Astrocyte (in vitro differentiated cells and primary cell): Measurements from ENCODE around the gene MAP7D1. TPM values are rescaled to one million over a fixed set of nuclear protein-coding genes. Genes with fewer than 3 reads are reported as not detected.

ENCODE experiments used
- DNase-seq: peaks from one replicate; pipeline ENCODE4 v3.0.0-alpha.2; 2010; ENCODE audit warnings: low read depth
- FAIRE-seq: peaks from 2 replicates; lab custom pipeline; 2011; peaks lifted over from hg19 to GRCh38; lab: Jason Lieb, UNC
- H2AFZ ChIP-seq: 2 replicates; pipeline ENCODE4 v1.6.0; 2012; ENCODE audit warnings: low read depth, low read length, inconsistent platforms
- H3K27ac ChIP-seq: 2 replicates; pipeline ENCODE4 v1.5.1; 2011; ENCODE audit warnings: low read depth, low read length, inconsistent platforms
- H3K27me3 ChIP-seq: 2 replicates; pipeline ENCODE4 v1.6.0; 2011; ENCODE audit warnings: low read length, inconsistent platforms; ENCODE audit not compliant: insufficient read depth
- H3K36me3 ChIP-seq: 2 replicates; pipeline ENCODE4 v1.5.1; 2011; ENCODE audit warnings: low read length, inconsistent platforms; ENCODE audit not compliant: insufficient read depth
- H3K4me1 ChIP-seq: 2 replicates; pipeline ENCODE4 v1.5.1; 2011; ENCODE audit warnings: low read length, inconsistent platforms; ENCODE audit not compliant: insufficient read depth
- H3K4me2 ChIP-seq: 2 replicates; pipeline ENCODE4 v1.6.0; 2012; ENCODE audit warnings: low read length, inconsistent platforms
- H3K4me3 ChIP-seq: 2 replicates; pipeline ENCODE4 v1.5.1; 2011; ENCODE audit warnings: low read depth, mild to moderate bottlenecking, low read length, inconsistent platforms; ENCODE audit not compliant: insufficient read depth
- H3K79me2 ChIP-seq: 2 replicates; pipeline ENCODE4 v1.6.0; 2012; ENCODE audit warnings: mild to moderate bottlenecking, low read length, inconsistent platforms; ENCODE audit not compliant: insufficient read depth
- H3K9ac ChIP-seq: 2 replicates; pipeline ENCODE4 v1.6.0; 2012; ENCODE audit warnings: mild to moderate bottlenecking, low read length, inconsistent platforms
- H3K9me3 ChIP-seq: 2 replicates; pipeline ENCODE4 v1.5.1; 2012; ENCODE audit warnings: low read depth, mild to moderate bottlenecking, low read length, inconsistent platforms; ENCODE audit not compliant: insufficient read depth
- H4K20me1 ChIP-seq: 2 replicates; pipeline ENCODE4 v1.6.0; 2012; ENCODE audit warnings: low read length, inconsistent platforms; ENCODE audit not compliant: insufficient read depth
- H3K27ac Mint-ChIP-seq: one replicate; pipeline ENCODE4 v1.8.0; 2021; ENCODE audit warnings: mild to moderate bottlenecking, mixed read lengths; ENCODE audit not compliant: unreplicated experiment
- H3K27me3 Mint-ChIP-seq: one replicate; pipeline ENCODE4 v1.8.0; 2021; ENCODE audit warnings: low read depth, mixed read lengths; ENCODE audit not compliant: unreplicated experiment
- H3K36me3 Mint-ChIP-seq: one replicate; pipeline ENCODE4 v1.8.0; 2021; ENCODE audit warnings: low read depth, mixed read lengths; ENCODE audit not compliant: unreplicated experiment
- H3K4me1 Mint-ChIP-seq: one replicate; pipeline ENCODE4 v1.8.0; 2021; ENCODE audit warnings: low read depth, mixed read lengths; ENCODE audit not compliant: unreplicated experiment
- H3K4me3 Mint-ChIP-seq: one replicate; pipeline ENCODE4 v1.8.0; 2021; ENCODE audit warnings: mild to moderate bottlenecking, moderate library complexity, mixed read lengths; ENCODE audit not compliant: unreplicated experiment
- H3K9me3 Mint-ChIP-seq: one replicate; pipeline ENCODE4 v1.8.0; 2021; ENCODE audit warnings: mild to moderate bottlenecking, mixed read lengths; ENCODE audit not compliant: unreplicated experiment
- EZH2 ChIP-seq: IDR thresholded peaks from 2 replicates; pipeline ENCODE4 v1.6.1; 2012; ENCODE audit warnings: mild to moderate bottlenecking, low read length, inconsistent platforms; ENCODE audit not compliant: insufficient read depth
- total RNA-seq: library from RNA; stranded (reverse); gene quantifications from 2 replicates; pipeline ENCODE4 v1.2.1, GENCODE V29; 2021
- TF ChIP-seq, protein P1 (sequence below): IDR thresholded peaks from 2 replicates; pipeline ENCODE4 v1.5.1; 2011; ENCODE audit warnings: low read depth, mild to moderate bottlenecking, inconsistent platforms, low read length, moderate library complexity; ENCODE audit not compliant: insufficient read depth

The MAP7D1 gene
- total RNA-seq, 1 donor from 2014 or later, result 271 TPM

DNA sequence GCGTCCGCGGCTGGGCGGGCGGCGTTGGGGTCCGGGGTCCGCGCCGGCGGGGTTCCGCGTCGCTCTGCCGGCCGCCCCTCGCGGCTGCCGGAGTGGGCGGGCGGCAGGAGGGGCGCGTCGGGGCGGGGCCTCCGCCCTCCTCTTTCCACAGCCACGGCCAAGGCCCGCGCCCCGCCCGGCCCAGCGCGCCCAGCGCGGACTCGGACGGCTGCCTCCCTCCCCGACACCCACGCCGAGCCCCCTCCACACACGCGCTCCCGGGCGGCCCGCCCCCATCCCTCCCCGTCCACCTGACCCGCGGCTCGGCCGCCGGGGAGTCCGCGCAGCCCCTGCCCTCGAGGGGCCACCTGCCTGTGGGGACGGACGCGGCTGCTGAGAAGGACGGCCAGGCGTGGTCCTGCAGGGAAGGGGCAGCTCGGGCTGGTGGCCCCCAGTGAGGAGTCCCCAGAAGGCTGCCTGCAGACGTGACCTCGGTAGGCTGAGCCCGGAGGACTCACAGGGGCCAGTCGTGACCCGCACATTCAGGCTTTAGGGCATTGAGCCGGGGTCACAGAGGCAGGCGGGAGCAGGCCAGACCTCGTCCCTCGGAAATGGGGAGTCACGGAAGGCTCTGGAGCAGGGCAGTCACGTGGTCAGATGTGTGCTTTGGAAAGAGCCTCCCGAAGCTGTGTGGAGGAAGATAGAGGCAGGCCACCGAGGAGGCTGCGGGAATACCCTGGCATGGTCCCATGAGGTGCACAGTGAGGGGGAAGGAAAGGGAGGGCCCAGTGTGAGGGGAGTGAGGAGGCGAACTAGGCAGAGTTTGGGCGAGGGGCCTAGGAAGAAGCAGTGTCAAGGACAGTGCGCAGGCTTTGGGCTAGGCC lies 30.6 kb upstream of the MAP7D1 start, which contains the start of gene COL8A2:
Gene COL8A2, minus strand, starts transcription at position 94 of the 863 bp plus-strand sequence. CDS start 24,980 bp downstream, outside the sequence.
- Histone ChIP-seq H3K4me3 (no peak within 1 kb of the TSS), H3K4me2 (peak within 1 kb of the TSS; percentile 71), H3K79me2 (no peaks in the 10 kb centered on the region), H3K4me1 (peaks cover 9% of the 10 kb centered on the region), H2AFZ (peak within 1 kb of the TSS; percentile 66), H4K20me1 (no peaks in the 10 kb centered on the region), H3K27me3 (peaks cover 13% of the 10 kb centered on the region), H3K27ac (no peak within 1 kb of the TSS), H3K36me3 (no peaks in the 10 kb centered on the region), H3K9me3 (no peaks in the 10 kb centered on the region), H3K9ac (peak within 1 kb of the TSS; percentile 27)
- Mint-ChIP-seq H3K9me3 (peaks cover 2% of the 10 kb centered on the region), H3K27ac (peak within 1 kb of the TSS; percentile 58), H3K27me3 (peaks cover 34% of the 10 kb centered on the region), H3K36me3 (no peaks in the 10 kb centered on the region), H3K4me1 (peaks cover 36% of the 10 kb centered on the region), H3K4me3 (peak within 1 kb of the TSS; percentile 75)
- FAIRE-seq (no peak), DNase-seq (no peak)
- TF ChIP-seq, protein P1, sequence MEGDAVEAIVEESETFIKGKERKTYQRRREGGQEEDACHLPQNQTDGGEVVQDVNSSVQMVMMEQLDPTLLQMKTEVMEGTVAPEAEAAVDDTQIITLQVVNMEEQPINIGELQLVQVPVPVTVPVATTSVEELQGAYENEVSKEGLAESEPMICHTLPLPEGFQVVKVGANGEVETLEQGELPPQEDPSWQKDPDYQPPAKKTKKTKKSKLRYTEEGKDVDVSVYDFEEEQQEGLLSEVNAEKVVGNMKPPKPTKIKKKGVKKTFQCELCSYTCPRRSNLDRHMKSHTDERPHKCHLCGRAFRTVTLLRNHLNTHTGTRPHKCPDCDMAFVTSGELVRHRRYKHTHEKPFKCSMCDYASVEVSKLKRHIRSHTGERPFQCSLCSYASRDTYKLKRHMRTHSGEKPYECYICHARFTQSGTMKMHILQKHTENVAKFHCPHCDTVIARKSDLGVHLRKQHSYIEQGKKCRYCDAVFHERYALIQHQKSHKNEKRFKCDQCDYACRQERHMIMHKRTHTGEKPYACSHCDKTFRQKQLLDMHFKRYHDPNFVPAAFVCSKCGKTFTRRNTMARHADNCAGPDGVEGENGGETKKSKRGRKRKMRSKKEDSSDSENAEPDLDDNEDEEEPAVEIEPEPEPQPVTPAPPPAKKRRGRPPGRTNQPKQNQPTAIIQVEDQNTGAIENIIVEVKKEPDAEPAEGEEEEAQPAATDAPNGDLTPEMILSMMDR, result no peak
- peak; percentile 81 for TF ChIP-seq EZH2

DNA sequence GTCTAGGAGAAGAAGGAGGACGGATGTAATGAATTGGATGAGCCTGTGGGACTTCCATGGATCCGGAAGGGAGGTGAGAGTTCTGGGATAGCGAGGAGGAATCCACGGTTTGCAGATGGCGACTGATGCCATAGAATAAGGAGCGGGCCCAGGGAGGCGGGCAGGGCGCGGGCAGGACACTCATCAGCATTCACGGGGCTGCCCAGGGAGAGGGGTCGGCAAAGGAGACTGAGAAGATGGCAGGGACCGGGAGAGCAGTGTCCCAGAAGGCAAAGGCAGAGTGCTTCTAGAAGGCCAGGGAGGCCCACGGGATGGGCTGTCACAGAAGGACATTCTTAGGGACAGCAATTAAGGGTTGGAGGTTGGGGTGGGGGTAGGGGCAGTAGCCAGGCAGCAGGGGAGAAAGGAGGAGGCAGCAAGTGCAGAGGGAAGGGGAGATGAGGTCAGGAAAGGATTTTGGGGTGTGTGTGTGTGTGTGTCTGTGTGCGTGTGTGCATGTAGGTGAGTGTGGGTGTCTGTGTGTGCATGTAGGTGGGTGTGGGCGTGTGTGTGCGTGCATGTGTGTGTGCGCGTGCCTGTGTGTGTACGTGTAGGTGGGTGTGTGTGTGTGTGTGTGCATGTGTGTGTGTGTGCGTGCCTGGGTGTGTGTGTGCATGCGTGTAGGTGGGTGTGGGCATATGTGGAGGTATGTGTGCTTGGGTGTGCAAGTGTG lies 29.8 kb upstream of the MAP7D1 start:
- H3K27ac Mint-ChIP-seq, result peak overlapping the region; percentile 58
- H3K36me3 Mint-ChIP-seq, result no peaks in the 10 kb centered on the region
- Histone ChIP-seq H3K9me3 (no peaks in the 10 kb centered on the region), H3K4me3 (no peak overlapping the region), H3K9ac (no peak overlapping the region), H3K36me3 (no peaks in the 10 kb centered on the region), H3K4me2 (no peak overlapping the region), H2AFZ (no peak overlapping the region), H3K27me3 (peaks cover 13% of the 10 kb centered on the region), H3K79me2 (no peaks in the 10 kb centered on the region), H3K4me1 (peaks cover 9% of the 10 kb centered on the region), H4K20me1 (no peaks in the 10 kb centered on the region), H3K27ac (no peak overlapping the region)
- peaks cover 34% of the 10 kb centered on the region for H3K27me3 Mint-ChIP-seq
- H3K4me1 Mint-ChIP-seq, result peaks cover 39% of the 10 kb centered on the region
- TF ChIP-seq EZH2, result no peak
- TF ChIP-seq, protein P1, result no peak
- FAIRE-seq (no peak), DNase-seq (no peak)
- H3K4me3 Mint-ChIP-seq, result peak overlapping the region; percentile 43
- peaks cover 2% of the 10 kb centered on the region for H3K9me3 Mint-ChIP-seq
